HCT116 (cell line): ENCODE results near the gene CCDC127. TPM values are rescaled to one million over a fixed set of nuclear protein-coding genes. Genes with fewer than 3 reads are reported as not detected.

ENCODE experiments used
- ATAC-seq: fragments of 200-7000 bp; cut with Tn5 transposase; 2 replicates; pipeline ENCODE4 v1.9.1; 2020; ENCODE audit warnings: mild to moderate bottlenecking, moderate library complexity
- BruUV-seq: library from RNA; stranded (reverse); fragments of 400-500 nt; replicated peaks from 2 replicates; lab custom pipeline; 2021; lab: Mats Ljungman, UMichigan
- CTCF ChIA-PET: fragments of 300-600 bp; sonication (Branson Sonifier 250); formaldehyde crosslinking; loops from one replicate; lab custom pipeline; 2021; ENCODE audit warnings: antibody characterized with exemption; lab: Charles Lee
- POLR2A ChIA-PET: fragments of 300-600, 350-600 bp; sonication (Branson Sonifier 250); formaldehyde crosslinking; loops from one replicate; lab custom pipeline; 2021; ENCODE audit warnings: antibody characterized with exemption; lab: Charles Lee
- RAD21 ChIA-PET, 2 experiments: fragments of 300-600 bp; sonication (Branson Sonifier 250); formaldehyde crosslinking; loops; one replicate each; lab custom pipeline; 2023; ENCODE audit warnings: low total read pairs in 2 of 2; ENCODE audit not compliant: uncharacterized antibody in 2 of 2, unreplicated experiment in 2 of 2, low non-redundant PET in 1 of 2; lab: Charles Lee
- DNase-seq: peaks from one replicate; pipeline ENCODE4 v3.0.0-alpha.2; 2010; ENCODE audit warnings: low read depth, low spot score
- H2AFZ ChIP-seq: fragments of 200-600 bp; shearing (Covaris generic), sonication (generic); 2 replicates; pipeline ENCODE4 v1.6.1; 2017; ENCODE audit warnings: low read depth, mixed run types, mixed read lengths, antibody characterized with exemption, low read length; ENCODE audit not compliant: poor library complexity, severe bottlenecking
- H3K27ac ChIP-seq: 2 replicates; pipeline ENCODE4 v1.5.1; 2012; ENCODE audit warnings: low read depth, low read length
- H3K27me3 ChIP-seq: fragments of 200-600 bp; sonication (generic); 2 replicates; pipeline ENCODE4 v1.6.1; 2016; ENCODE audit warnings: mixed run types, low read length, mixed read lengths; ENCODE audit not compliant: insufficient read depth
- H3K36me3 ChIP-seq, 2 experiments: fragments of 200-500 bp in 1 of 2; fragments of 200-600 bp in 1 of 2; sonication (Bioruptor generic) in 1 of 2; sonication (generic) in 1 of 2; 2 replicates each; pipeline versions ENCODE4 v1.5.1 to v1.6.1; 2014 to 2016; ENCODE audit warnings: low read length in 2 of 2, inconsistent platforms in 1 of 2, mixed read lengths in 1 of 2, mixed run types in 1 of 2; ENCODE audit not compliant: insufficient read depth in 2 of 2, control insufficient read depth in 1 of 2
- H3K4me1 ChIP-seq, 2 experiments: fragments of 200-600 bp in 1 of 2; sonication (generic) in 1 of 2; 2 replicates each; pipeline versions ENCODE4 v1.5.1 to v1.6.1; 2012 to 2017; ENCODE audit warnings: low read length in 2 of 2, inconsistent platforms in 1 of 2, mild to moderate bottlenecking in 1 of 2, mixed read lengths in 1 of 2, mixed run types in 1 of 2, moderate library complexity in 1 of 2; ENCODE audit not compliant: insufficient read depth in 2 of 2, control insufficient read depth in 1 of 2
- H3K4me2 ChIP-seq: fragments of 200-600 bp; sonication (generic); 2 replicates; pipeline ENCODE4 v1.6.1; 2017; ENCODE audit warnings: mixed run types, low read length, mixed read lengths
- H3K4me3 ChIP-seq, 2 experiments: fragments of 200-600 bp in 1 of 2; sonication (generic) in 1 of 2; replicated peaks in 1 of 2; 2 replicates each; pipeline ENCODE4 v1.5.1; 2011 to 2016; ENCODE audit warnings: low read length in 2 of 2, control low read depth in 1 of 2, low read depth in 1 of 2, mild to moderate bottlenecking in 1 of 2, mixed read lengths in 1 of 2, mixed run types in 1 of 2
- H3K79me2 ChIP-seq: fragments of 200-600 bp; sonication (generic); 2 replicates; pipeline ENCODE4 v1.6.1; 2017; ENCODE audit warnings: mild to moderate bottlenecking, mixed run types, low read length, moderate library complexity, mixed read lengths; ENCODE audit not compliant: insufficient read depth
- H3K9ac ChIP-seq: fragments of 200-600 bp; sonication (generic); 2 replicates; pipeline ENCODE4 v1.6.1; 2016; ENCODE audit warnings: low read length, mixed read lengths
- H3K9me2 ChIP-seq: fragments of 200-600 bp; sonication (generic), shearing (Covaris generic); 2 replicates; pipeline ENCODE4 v1.6.1; 2017; ENCODE audit warnings: mixed run types, mild to moderate bottlenecking, moderate library complexity; ENCODE audit not compliant: insufficient read depth
- H3K9me3 ChIP-seq, 2 experiments: fragments of 200-500 bp in 1 of 2; fragments of 200-600 bp in 1 of 2; sonication (Bioruptor generic) in 1 of 2; sonication (generic) in 1 of 2; 2 replicates each; pipeline ENCODE4 v1.6.1; 2014 to 2017; ENCODE audit warnings: low read length in 2 of 2, mixed read lengths in 2 of 2, inconsistent platforms in 1 of 2, low read depth in 1 of 2, mild to moderate bottlenecking in 1 of 2, mixed run types in 1 of 2, moderate library complexity in 1 of 2; ENCODE audit not compliant: control insufficient read depth in 1 of 2, insufficient read depth in 1 of 2
- H4K20me1 ChIP-seq: fragments of 200-600 bp; sonication (generic), shearing (Covaris generic); 2 replicates; pipeline ENCODE4 v1.6.1; 2017; ENCODE audit warnings: mixed run types, mild to moderate bottlenecking, moderate library complexity; ENCODE audit not compliant: insufficient read depth
- CBX3 ChIP-seq: IDR thresholded peaks from 2 replicates; pipeline ENCODE4 v1.6.1; 2012; ENCODE audit warnings: low read depth
- CEBPB ChIP-seq: IDR thresholded peaks from 2 replicates; pipeline ENCODE4 v1.6.1; 2012; ENCODE audit warnings: low read depth
- EGR1 ChIP-seq: IDR thresholded peaks from 2 replicates; pipeline ENCODE4 v1.6.1; 2012; ENCODE audit warnings: low read depth
- ELF1 ChIP-seq: IDR thresholded peaks from 2 replicates; pipeline ENCODE4 v1.6.1; 2012; ENCODE audit warnings: low read depth, borderline replicate concordance
- EZH2phosphoT487 ChIP-seq: fragments of 200-600 bp; IDR thresholded peaks from 2 replicates; pipeline ENCODE4 v1.6.1; 2018; ENCODE audit warnings: antibody characterized with exemption, borderline replicate concordance
- JUND ChIP-seq: IDR thresholded peaks from 2 replicates; pipeline ENCODE4 v1.6.1; 2012
- POLR2AphosphoS5 ChIP-seq: IDR thresholded peaks from 2 replicates; pipeline ENCODE4 v1.6.1; 2011; ENCODE audit warnings: mild to moderate bottlenecking, low read depth, low read length, moderate library complexity
- RAD21 ChIP-seq: IDR thresholded peaks from 2 replicates; pipeline ENCODE4 v1.6.1; 2012; ENCODE audit warnings: low read depth, mild to moderate bottlenecking
- SIN3A ChIP-seq: IDR thresholded peaks from 2 replicates; pipeline ENCODE4 v1.6.1; 2012; ENCODE audit warnings: low read depth
- SRF ChIP-seq: IDR thresholded peaks from 2 replicates; pipeline ENCODE4 v1.6.1; 2012; ENCODE audit warnings: low read depth
- YY1 ChIP-seq: IDR thresholded peaks from 2 replicates; pipeline ENCODE4 v1.6.1; 2011; ENCODE audit warnings: low read length, low read depth, moderate library complexity, mild to moderate bottlenecking; ENCODE audit not compliant: insufficient replicate concordance; ENCODE audit errors: extremely low read depth
- ZFX ChIP-seq: fragments of 450-650 bp; IDR thresholded peaks from 2 replicates; pipeline ENCODE4 v1.6.1; 2017
- ZNF274 ChIP-seq: fragments of 200-500 bp; sonication (Bioruptor generic); IDR thresholded peaks from 2 replicates; pipeline ENCODE4 v1.6.1; 2014; ENCODE audit warnings: mild to moderate bottlenecking, low read depth, low read length, inconsistent platforms
- intact Hi-C: fragments of 100-400 bp; cut with micrococcal nuclease; formaldehyde crosslinking; loops from 2 replicates; pipeline ENCODE4 v1.10.0; 2022
- total RNA-seq: library from RNA; stranded (reverse); gene quantifications from one replicate; pipeline ENCODE4 v1.2.1, GENCODE V29; 2021; ENCODE audit not compliant: unreplicated experiment
- TF ChIP-seq, protein P1 (sequence below): IDR thresholded peaks from 2 replicates; pipeline ENCODE4 v1.6.1; 2011; ENCODE audit warnings: mild to moderate bottlenecking, low read length, moderate library complexity; ENCODE audit not compliant: insufficient replicate concordance; ENCODE audit errors: extremely low read depth
- TF ChIP-seq, protein P2 (sequence below): IDR thresholded peaks from 2 replicates; pipeline ENCODE4 v1.6.1; 2012; ENCODE audit warnings: low read depth
- TF ChIP-seq, protein P3 (sequence below): IDR thresholded peaks from 2 replicates; pipeline ENCODE4 v1.6.1; 2012
- TF ChIP-seq, protein P4 (sequence below), 3 experiments: fragments of 200-600 bp in 1 of 3; sonication (generic) in 1 of 3; IDR thresholded peaks in 2 of 3; conservative IDR thresholded peaks in 1 of 3; 2 replicates each; pipeline ENCODE4 v1.5.1; 2012 to 2017; ENCODE audit warnings: low read depth in 2 of 3, low read length in 2 of 3, antibody characterized with exemption in 1 of 3, borderline replicate concordance in 1 of 3, control low read depth in 1 of 3, mild to moderate bottlenecking in 1 of 3, mixed read lengths in 1 of 3, mixed run types in 1 of 3, moderate library complexity in 1 of 3; ENCODE audit not compliant: insufficient read depth in 1 of 3

CCDC127 gene
- total RNA-seq, 1 experiment from 2014 or later, result 5.1 TPM

DNA sequence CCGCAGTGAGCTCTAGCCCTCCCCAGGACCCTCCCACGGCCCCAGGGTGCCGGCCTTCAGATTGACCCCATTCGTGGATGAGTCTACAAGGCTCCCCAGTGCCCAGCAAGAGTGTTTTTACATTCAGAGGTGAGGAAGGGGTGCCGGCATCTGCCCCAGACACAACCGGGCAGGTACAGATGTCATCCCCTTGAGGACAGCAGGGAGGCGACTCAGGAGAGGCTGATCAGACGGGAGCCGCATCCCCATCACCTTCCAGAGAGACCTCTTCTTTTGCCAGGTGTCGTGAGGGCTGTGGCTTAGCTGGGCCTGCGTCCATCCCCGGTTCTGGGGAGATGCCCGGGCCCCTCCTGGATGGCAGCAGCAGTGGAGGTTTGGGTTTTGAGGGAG is 30.9 kb downstream of the CCDC127 start:
- no peak overlapping the region for H3K4me2 ChIP-seq

More for the DNA sequence above, 30.9 kb downstream of the CCDC127 start:
- Histone ChIP-seq H3K27me3 (no peaks in the 10 kb centered on the region), H4K20me1 (no peaks in the 10 kb centered on the region), H3K9ac (no peak overlapping the region)
- POLR2A ChIA-PET, result no interaction called here
- BruUV-seq, result no TSS peak
- TF ChIP-seq ELF1 (no peak), POLR2AphosphoS5 (no peak), CBX3 (no peak), EGR1 (no peak), ZNF274 (no peak), CEBPB (no peak), RAD21 (no peak), EZH2phosphoT487 (no peak), YY1 (no peak), JUND (no peak), ZFX (no peak), SRF (no peak), SIN3A (no peak)
- TF ChIP-seq, protein P1, sequence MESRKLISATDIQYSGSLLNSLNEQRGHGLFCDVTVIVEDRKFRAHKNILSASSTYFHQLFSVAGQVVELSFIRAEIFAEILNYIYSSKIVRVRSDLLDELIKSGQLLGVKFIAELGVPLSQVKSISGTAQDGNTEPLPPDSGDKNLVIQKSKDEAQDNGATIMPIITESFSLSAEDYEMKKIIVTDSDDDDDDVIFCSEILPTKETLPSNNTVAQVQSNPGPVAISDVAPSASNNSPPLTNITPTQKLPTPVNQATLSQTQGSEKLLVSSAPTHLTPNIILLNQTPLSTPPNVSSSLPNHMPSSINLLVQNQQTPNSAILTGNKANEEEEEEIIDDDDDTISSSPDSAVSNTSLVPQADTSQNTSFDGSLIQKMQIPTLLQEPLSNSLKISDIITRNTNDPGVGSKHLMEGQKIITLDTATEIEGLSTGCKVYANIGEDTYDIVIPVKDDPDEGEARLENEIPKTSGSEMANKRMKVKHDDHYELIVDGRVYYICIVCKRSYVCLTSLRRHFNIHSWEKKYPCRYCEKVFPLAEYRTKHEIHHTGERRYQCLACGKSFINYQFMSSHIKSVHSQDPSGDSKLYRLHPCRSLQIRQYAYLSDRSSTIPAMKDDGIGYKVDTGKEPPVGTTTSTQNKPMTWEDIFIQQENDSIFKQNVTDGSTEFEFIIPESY, result no peak
- TF ChIP-seq, protein P2, sequence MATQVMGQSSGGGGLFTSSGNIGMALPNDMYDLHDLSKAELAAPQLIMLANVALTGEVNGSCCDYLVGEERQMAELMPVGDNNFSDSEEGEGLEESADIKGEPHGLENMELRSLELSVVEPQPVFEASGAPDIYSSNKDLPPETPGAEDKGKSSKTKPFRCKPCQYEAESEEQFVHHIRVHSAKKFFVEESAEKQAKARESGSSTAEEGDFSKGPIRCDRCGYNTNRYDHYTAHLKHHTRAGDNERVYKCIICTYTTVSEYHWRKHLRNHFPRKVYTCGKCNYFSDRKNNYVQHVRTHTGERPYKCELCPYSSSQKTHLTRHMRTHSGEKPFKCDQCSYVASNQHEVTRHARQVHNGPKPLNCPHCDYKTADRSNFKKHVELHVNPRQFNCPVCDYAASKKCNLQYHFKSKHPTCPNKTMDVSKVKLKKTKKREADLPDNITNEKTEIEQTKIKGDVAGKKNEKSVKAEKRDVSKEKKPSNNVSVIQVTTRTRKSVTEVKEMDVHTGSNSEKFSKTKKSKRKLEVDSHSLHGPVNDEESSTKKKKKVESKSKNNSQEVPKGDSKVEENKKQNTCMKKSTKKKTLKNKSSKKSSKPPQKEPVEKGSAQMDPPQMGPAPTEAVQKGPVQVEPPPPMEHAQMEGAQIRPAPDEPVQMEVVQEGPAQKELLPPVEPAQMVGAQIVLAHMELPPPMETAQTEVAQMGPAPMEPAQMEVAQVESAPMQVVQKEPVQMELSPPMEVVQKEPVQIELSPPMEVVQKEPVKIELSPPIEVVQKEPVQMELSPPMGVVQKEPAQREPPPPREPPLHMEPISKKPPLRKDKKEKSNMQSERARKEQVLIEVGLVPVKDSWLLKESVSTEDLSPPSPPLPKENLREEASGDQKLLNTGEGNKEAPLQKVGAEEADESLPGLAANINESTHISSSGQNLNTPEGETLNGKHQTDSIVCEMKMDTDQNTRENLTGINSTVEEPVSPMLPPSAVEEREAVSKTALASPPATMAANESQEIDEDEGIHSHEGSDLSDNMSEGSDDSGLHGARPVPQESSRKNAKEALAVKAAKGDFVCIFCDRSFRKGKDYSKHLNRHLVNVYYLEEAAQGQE, result no peak
- TF ChIP-seq, protein P3, sequence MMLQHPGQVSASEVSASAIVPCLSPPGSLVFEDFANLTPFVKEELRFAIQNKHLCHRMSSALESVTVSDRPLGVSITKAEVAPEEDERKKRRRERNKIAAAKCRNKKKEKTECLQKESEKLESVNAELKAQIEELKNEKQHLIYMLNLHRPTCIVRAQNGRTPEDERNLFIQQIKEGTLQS, result no peak
- TF ChIP-seq, protein P4, sequence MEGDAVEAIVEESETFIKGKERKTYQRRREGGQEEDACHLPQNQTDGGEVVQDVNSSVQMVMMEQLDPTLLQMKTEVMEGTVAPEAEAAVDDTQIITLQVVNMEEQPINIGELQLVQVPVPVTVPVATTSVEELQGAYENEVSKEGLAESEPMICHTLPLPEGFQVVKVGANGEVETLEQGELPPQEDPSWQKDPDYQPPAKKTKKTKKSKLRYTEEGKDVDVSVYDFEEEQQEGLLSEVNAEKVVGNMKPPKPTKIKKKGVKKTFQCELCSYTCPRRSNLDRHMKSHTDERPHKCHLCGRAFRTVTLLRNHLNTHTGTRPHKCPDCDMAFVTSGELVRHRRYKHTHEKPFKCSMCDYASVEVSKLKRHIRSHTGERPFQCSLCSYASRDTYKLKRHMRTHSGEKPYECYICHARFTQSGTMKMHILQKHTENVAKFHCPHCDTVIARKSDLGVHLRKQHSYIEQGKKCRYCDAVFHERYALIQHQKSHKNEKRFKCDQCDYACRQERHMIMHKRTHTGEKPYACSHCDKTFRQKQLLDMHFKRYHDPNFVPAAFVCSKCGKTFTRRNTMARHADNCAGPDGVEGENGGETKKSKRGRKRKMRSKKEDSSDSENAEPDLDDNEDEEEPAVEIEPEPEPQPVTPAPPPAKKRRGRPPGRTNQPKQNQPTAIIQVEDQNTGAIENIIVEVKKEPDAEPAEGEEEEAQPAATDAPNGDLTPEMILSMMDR (IDR thresholded peaks at IDR 0.05 in 2 of 3, conservative IDR thresholded peaks at IDR 0.05 in 1 of 3; ENCODE audit: borderline replicate concordance in 1 of 3, insufficient read depth in 1 of 3, low read depth in 2 of 3, low read length in 2 of 3), result no peak
- TF ChIP-seq, all 23 proteins: peak for 0
- intact Hi-C loops, result no loop called here
- H3K36me3 ChIP-seq, result no peaks in the 10 kb centered on the region
- H3K9me2 ChIP-seq, result no peaks in the 10 kb centered on the region
- DNase-seq (no peak), ATAC-seq (no peak)
- H2AFZ ChIP-seq, result no peak overlapping the region
- ChIA-PET RAD21 (no interaction called here), CTCF (no interaction called here)
- no peaks in the 10 kb centered on the region for H3K79me2 ChIP-seq
- peaks cover 5 to 10% of the 10 kb centered on the region in 2 experiments for H3K4me1 ChIP-seq
- H3K9me3 ChIP-seq, result no peaks in the 10 kb centered on the region
- H3K27ac ChIP-seq, result no peak overlapping the region
- H3K4me3 ChIP-seq, result no peak overlapping the region
